DMS79 (cell line): ENCODE measurements around the gene BET1.

ENCODE experiments used
- DNase-seq: peaks from one replicate; lab custom pipeline; 2025; lab: John Stamatoyannopoulos, UW

The BET1 gene

GRCh38 chr7:93957767-93958166 is 46.4 kb downstream of the BET1 start:
- no peak for DNase-seq

GRCh38 chr7:93955304-93955703 is 48.9 kb downstream of the BET1 start:
- DNase-seq = no peak

- no peak for DNase-seq
Measured at GRCh38 chr7:93949423-93949822, 54.7 kb downstream of the BET1 start.

- no peak for DNase-seq
Measured at GRCh38 chr7:93948873-93949272, 55.3 kb downstream of the BET1 start.

- no peak for DNase-seq
Measured at GRCh38 chr7:93948106-93948505, 56.0 kb downstream of the BET1 start.

- no peak for DNase-seq
Measured at GRCh38 chr7:93945756-93946535, 58.2 kb downstream of the BET1 start.

GRCh38 chr7:93945083-93945482 is 59.1 kb downstream of the BET1 start:
- no peak for DNase-seq

GRCh38 chr7:93944673-93945072 is 59.5 kb downstream of the BET1 start:
- DNase-seq = no peak

- no peak for DNase-seq
Measured at GRCh38 chr7:93943816-93944540, 60.2 kb downstream of the BET1 start.
